HepG2 (cell line): ENCODE measurements around the gene CAPZB. TPM values are rescaled to one million over a fixed set of nuclear protein-coding genes. Genes with fewer than 3 reads are reported as not detected.

Experiments
- CHD2 ChIP-seq: IDR thresholded peaks from 2 replicates; pipeline ENCODE4 v1.6.1; 2011; ENCODE audit warnings: low read depth, low read length, improper control_type of control experiment
- CTCF ChIP-seq: sonication (generic); formaldehyde crosslinking; IDR thresholded peaks from 2 replicates; pipeline ENCODE4 v1.5.0; 2020; ENCODE audit warnings: mild to moderate bottlenecking, missing genetic modification reagents, moderate library complexity
- ELK4 ChIP-seq: sonication (generic); formaldehyde crosslinking; IDR thresholded peaks from 2 replicates; pipeline ENCODE4 v1.9.0; 2021; ENCODE audit warnings: missing genetic modification reagents, borderline replicate concordance
- ERF ChIP-seq: IDR thresholded peaks from 2 replicates; pipeline ENCODE4 v1.6.1; 2018; ENCODE audit warnings: missing biosample characterization, missing genetic modification reagents
- ESRRA ChIP-seq: sonication (generic); formaldehyde crosslinking; IDR thresholded peaks from 2 replicates; pipeline ENCODE4 v1.5.1; 2020; ENCODE audit warnings: mild to moderate bottlenecking, low read depth, missing genetic modification reagents
- FOXK2 ChIP-seq: fragments of 450-650 bp; IDR thresholded peaks from 2 replicates; pipeline ENCODE4 v1.6.1; 2016
- HIVEP1 ChIP-seq: sonication (generic); formaldehyde crosslinking; IDR thresholded peaks from 2 replicates; pipeline ENCODE4 v1.4.0; 2020; ENCODE audit warnings: mild to moderate bottlenecking, missing genetic modification reagents
- NFATC3 ChIP-seq: sonication (generic); formaldehyde crosslinking; IDR thresholded peaks from 2 replicates; pipeline ENCODE4 v1.5.1; 2020; ENCODE audit warnings: mild to moderate bottlenecking, missing genetic modification reagents
- RBM39 ChIP-seq: fragments of 200-400 bp; formaldehyde crosslinking; IDR thresholded peaks from one replicate; pipeline ENCODE4 v1.6.1; 2018; ENCODE audit warnings: antibody characterized with exemption, mild to moderate bottlenecking, low read depth, low read length; ENCODE audit not compliant: poor library complexity, severe bottlenecking
- TCF12 ChIP-seq, 2 experiments: fragments of 450-650 bp in 1 of 2; sonication (generic) in 1 of 2; formaldehyde crosslinking in 1 of 2; IDR thresholded peaks; 2 replicates each; pipeline versions ENCODE4 v1.6.1 to v1.8.0; 2017 to 2022; ENCODE audit warnings: antibody characterized with exemption in 1 of 2, mild to moderate bottlenecking in 1 of 2, missing genetic modification reagents in 1 of 2, moderate library complexity in 1 of 2
- ZBTB40 ChIP-seq, 2 experiments: fragments of 450-650 bp in 1 of 2; sonication (generic) in 1 of 2; formaldehyde crosslinking in 1 of 2; IDR thresholded peaks; 2 replicates each; pipeline versions ENCODE4 v1.6.1 to v1.8.0; 2016 to 2022; ENCODE audit warnings: antibody characterized with exemption in 1 of 2, mild to moderate bottlenecking in 1 of 2, missing genetic modification reagents in 1 of 2
- ZNF138 ChIP-seq: sonication (generic); formaldehyde crosslinking; IDR thresholded peaks from 2 replicates; pipeline ENCODE4 v1.5.0; 2020; ENCODE audit warnings: mild to moderate bottlenecking, low read depth, missing genetic modification reagents
- ZNF160 ChIP-seq: sonication (generic); formaldehyde crosslinking; IDR thresholded peaks from 2 replicates; pipeline ENCODE4 v1.8.0; 2022; ENCODE audit warnings: mild to moderate bottlenecking, inconsistent platforms, missing genetic modification reagents
- ZNF556 ChIP-seq: sonication (generic); formaldehyde crosslinking; IDR thresholded peaks from 2 replicates; pipeline ENCODE4 v1.4.0; 2020; ENCODE audit warnings: mild to moderate bottlenecking, missing genetic modification reagents, borderline replicate concordance
- ZSCAN9 ChIP-seq: IDR thresholded peaks from 2 replicates; pipeline ENCODE4 v1.6.1; 2016; ENCODE audit warnings: borderline replicate concordance
- polyA plus RNA-seq, 8 experiments: library from polyadenylated mRNA; depleted of rRNA in 3 of 8; stranded (reverse) in 7 of 8; unstranded in 1 of 8; fragments of >200 nt; fragmentation: Illumina TruSeq in 4 of 8; extraction: Trizol in 4 of 8; gene quantifications; 2 replicates each; pipeline versions ENCODE4 v1.2.1 to v1.2.3, GENCODE V29; 2011 to 2016; ENCODE audit warnings: low read depth in 4 of 8, missing spikeins in 1 of 8, mixed read lengths in 1 of 8; ENCODE audit not compliant: insufficient read depth in 1 of 8
- total RNA-seq, 5 experiments: library from RNA; depleted of rRNA; stranded (reverse); fragments of >200 nt; fragmentation: Illumina TruSeq; extraction: Trizol; gene quantifications; 2 replicates each; pipeline ENCODE4 v1.2.3, GENCODE V29; 2016; ENCODE audit warnings: low read depth in 1 of 5

The CAPZB gene
- total and polyA plus RNA-seq, 2 of the 13 experiments (the other 11 are each of a cell fraction or from before 2014, with no cell fraction given), result 58.9 to 76.9 TPM

- TF ChIP-seq ERF (peak; percentile 11), FOXK2 (no peak), ELK4 (CRISPR knock-in tag) (no peak), RBM39 (peak; percentile 51), ZNF556 (peak; percentile 73; the same call in 1 of the 2 replicates), ZBTB40 (IDR thresholded peaks at IDR 0.05) (no peak), ZBTB40 (CRISPR knock-in tag; IDR thresholded peaks at IDR 0.05) (peak; percentile 66; the same call in 1 of the 2 replicates), NFATC3 (CRISPR knock-in tag) (peak; percentile 75; the same call in 1 of the 2 replicates), ZNF138 (CRISPR knock-in tag) (peak; percentile 61; the same call in 1 of the 2 replicates), ZNF160 (0 out of 2 replicates have a peak, but pooled peaks have one; percentile 82), ZSCAN9 (CRISPR knock-in tag) (0 out of 2 replicates have a peak, but pooled peaks have one; percentile 8), HIVEP1 (CRISPR knock-in tag) (no peak), TCF12 (IDR thresholded peaks at IDR 0.05) (no peak), TCF12 (CRISPR knock-in tag; IDR thresholded peaks at IDR 0.05) (no peak), ESRRA (CRISPR knock-in tag) (0 out of 2 replicates have a peak, but pooled peaks have one; percentile 17), CTCF (CRISPR knock-in tag) (no peak; the same call in 1 of the 2 replicates), CHD2 (peak; percentile 90)
Measured at GRCh38 chr1:19311931-19312781, 173.2 kb downstream of the CAPZB start, which contains the start of the genes AKR7A2 and SLC66A1 (continued).
